ENCODE data around the gene NFKBIE.

The NFKBIE gene

DNA sequence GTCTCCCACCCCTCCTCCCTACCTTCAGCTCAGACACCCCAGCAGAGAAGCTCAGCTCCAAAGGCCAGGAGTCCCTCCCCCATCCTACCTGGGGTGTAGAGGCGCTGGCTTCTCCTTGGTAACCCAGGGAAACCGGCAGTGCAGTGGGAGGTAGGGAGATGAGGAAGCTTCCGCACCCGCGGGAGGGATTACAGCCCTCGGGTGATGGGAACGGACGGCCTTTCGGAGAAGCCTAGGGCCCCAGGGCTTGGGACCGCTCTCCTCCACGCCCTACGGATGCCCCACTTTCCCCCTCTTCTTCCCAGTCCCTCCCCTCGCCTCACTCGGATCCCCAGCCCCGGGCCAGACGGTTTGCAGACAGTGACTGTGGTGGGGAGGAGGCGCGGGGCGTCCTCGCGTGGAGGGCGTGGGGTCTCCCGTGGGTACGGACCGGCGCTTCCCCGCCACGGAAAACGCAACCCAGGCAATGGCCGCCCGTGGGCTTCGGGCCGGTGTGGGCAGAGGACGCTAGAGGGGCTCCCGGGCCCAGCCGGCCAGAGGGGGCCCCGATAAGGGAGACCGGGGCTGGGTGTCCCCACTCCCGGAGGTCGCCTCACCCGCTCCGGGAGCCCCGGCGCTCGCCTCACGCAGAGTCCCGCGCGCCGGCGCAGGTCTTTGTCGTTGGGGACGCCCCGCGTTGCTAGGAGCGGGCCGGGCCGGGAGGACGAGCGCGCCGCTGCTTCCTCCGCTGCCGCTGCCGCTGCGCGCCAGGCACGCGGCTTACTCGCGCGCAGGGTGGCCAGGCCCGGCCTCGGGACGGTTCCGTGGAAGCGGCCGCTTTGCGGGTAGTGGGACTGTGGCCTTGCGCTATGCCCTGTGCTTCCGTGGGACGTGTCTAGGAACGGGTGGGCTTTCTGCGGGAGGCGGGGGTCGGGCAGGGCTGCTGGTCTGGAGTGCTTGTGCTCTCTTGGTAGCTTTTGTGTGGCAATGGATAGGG lies 32.0 kb upstream of the NFKBIE start:
- DNase-seq, result peak; percentile 14

DNA sequence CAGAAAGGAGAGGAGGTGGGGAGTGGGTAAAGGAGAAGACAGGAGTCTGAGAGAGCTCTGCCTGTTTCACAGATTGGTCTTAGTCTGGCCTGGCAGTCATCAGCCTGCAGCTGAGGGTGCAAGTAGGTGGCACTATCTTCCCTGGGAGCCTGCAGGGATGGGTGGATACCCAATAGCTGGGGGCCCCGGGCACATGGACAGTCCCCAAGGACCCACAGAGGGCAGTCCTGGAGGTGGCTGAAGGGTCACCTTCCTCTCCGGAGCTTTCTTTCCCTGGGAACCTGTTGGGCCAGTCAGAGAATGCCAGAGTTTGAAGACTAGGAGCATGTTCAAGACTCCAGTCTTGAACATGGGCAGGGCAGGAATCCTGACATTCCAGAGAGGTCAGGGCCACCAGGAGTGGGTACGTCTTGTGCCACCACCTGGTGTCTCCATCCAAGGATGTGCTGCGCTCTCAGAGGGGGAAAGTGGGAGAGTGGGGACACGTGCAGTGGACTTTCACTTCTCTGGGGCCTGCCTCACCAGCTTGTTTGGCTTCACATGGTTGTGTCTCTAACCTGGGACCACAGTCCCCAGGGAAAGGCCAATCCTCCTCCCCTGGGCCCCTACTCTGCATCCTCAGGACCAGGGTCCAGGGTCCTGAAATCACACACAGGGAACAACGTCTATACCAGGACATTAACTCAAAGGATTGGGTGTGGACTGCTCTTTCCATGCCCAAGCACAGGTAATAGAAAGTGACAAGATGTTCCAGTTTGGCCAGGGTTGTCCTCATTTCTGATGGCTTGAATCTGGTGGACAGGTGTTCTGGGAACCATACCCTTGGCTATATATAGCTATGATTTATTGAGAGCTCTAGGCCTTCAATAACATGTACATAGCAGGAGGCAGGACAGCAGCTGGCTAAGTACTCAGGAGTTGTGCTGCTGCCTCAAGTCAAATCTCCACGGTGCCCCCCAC lies 29.8 kb upstream of the NFKBIE start:
- DNase-seq, result no peak

DNA sequence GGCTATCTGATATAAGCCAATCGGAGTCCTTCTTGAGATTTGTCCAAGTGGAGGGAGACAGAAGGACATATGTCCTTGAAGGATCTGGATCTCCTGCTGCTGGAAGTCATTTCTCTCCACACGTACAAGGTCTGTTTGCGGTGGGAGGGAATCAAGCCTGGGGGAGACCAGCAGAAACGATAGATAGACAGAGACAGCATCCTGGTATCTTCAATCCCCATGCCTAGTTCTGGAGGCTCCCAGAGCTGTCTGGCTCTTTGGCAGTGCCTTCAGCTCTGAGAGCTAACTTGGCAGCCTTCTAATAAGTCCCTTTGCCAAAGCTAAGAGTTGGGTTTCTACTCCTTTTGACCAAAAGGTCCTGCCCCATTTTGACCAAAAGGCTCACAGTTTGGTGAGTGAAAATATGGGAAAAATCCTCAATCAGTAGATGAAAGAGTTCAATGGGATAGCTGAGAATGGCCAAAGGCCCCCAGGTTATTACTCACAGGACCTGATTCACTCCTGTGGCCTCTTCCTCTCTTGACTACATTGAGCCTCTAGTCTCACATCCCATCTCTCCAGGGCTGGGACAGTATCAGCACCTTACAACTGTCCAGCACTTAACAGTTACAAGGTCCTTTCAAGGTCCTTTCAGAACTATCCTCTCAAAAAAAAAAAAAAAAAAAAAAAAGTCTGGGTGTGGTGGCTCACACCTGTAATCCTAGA lies 27.5 kb upstream of the NFKBIE start:
- DNase-seq, result no peak

DNA sequence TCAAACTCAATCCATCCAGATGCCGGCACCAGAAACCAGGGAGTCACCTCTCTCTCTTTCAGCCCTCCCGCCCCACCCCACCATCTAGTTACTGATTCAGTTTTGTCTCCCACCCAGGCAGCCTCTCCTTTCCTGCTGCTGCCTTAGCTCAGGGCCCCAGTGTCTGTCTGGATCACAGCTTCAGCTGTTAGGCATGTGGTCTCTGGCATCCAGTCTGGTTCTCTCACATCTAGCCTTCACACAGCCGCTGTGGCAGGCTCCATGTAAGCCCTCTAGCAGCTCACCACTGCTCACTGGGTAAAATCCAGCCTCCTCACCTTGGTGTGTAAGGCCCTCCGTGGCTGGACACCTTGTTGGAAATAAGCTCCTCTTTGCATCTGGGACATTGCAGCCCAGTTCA lies 26.5 kb upstream of the NFKBIE start:
- no peak for DNase-seq

DNA sequence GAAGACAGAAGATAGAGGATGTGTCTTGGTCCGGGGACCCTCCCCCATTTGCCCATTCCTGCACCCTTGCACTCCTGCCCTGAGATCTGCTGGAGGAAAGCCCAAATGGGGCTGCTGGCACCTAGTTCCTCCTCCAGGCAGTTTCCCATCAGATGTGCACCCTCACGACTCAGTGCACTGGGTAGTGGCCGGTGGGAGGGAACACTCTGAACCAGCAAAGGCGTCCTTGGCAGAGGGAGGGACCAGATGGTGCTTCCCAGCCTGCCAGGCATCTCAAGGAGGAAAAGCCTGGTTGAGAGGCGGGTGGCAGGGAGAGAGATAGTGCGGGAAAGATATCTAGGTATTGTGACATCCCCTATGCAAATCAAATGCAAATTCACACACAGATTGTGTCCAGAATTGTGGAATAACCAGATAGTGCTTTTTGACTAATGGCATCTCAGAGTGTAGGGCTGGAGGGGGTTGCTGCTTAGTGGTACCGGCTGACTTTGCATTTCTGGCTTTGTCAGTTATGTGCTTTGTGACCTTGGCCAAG lies 24.4 kb upstream of the NFKBIE start:
- DNase-seq, result no peak

DNA sequence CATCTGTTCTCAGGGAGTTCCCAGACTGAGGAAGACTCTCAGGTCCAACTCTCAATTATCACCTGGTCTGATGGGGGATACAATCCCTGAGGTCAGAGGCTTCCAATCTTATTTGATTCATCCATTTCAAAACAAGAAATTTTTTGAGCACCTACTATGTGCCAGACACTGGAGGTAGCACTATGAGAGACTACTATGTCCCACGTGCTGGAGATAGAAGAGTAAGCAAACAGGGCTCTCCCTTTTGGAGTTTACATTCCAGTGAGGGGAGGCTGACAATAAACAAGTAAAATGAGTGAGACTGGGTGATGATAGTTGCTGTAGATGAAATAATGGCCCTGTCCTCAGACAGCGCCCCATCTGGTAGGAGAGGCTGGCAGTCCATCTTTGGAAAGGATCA lies 21.4 kb upstream of the NFKBIE start:
- no peak for DNase-seq

DNA sequence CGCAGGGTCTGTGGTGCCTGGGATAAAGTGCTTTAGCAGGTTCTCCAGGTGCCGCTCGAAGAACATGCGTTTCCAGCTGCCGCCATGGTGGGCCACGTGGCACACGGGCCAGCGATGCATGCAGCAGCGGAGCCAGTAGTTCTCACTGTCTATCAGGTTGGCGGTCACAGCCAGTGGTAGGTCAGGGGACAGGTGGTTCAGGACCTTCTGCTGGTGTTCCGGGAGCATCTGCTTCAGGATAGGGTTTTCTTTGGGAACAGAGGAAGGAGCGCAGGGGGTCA lies 20.9 kb upstream of the NFKBIE start:
- no peak for DNase-seq

DNA sequence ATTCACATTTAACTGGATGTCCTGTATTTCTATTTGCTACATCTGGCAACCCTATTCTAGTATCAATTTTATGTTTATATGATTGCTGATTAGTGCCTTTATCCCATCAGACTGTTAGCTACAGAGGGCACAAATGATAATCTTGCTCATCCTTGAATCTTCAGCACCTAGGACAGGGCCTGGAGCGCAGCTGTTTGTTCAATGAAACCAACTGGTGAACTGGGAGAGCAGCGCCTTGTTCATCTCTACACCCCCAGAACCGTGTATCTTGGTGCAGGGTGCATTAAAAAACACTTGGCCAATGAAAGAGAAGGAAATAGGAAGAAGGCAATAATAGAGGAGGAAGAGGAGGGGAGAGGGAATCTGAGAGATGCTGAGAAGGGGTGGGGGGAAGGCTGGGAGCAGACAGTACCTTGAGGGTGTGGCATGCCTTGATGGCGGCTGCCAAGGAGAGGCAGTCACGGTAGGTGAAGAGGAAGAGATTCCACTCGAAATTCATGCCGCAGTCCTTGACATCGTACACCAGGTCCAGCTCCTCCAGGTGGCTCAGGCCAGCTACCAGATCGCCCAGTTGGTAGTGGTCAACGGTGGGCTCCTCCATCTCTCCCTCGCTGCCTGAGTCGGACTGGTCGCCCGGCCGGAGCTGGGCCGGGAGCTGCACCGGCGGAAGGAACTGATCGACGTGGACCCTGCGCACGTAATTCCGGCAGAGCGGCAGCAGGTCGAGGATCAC lies 20.4 kb upstream of the NFKBIE start:
- DNase-seq, result no peak

DNA sequence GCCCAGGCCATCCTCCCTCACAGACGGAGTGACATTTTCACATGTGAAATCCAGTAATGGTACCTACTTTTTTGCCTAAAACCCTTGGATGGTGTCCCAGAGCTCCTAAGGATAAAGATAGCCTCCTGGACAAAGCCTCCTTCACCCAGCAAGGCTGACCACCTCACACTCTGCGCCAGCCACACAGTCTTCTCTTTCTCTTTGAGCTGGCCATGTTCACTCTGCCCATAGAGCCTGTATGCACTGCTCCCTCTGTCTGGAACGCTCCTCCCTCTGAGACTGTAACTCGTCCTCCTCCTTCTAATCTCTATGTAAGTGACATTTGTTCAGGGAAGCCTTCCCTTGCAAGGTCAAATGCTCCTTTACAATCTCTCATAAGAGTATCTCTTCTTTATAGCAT lies 19.5 kb upstream of the NFKBIE start:
- no peak for DNase-seq

DNA sequence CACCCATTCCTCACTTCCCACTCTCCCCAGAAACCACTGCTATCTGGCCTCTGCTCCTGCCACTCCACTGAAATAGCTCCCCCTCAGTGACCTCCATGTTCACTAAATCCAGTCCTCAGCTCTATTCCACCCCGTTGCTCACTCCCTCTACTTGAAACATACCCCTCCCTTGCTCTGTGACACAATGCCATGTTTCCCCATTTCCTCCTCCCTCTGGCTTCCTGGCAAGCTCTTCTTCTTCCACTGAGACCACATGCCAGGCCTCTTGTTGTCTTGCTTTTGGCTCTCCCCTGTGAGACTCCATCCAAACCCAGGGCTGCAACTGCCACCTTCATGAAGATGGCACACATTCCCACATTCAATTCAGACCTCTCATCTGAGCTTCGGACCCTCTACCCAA lies 18.8 kb upstream of the NFKBIE start:
- DNase-seq, result no peak

DNA sequence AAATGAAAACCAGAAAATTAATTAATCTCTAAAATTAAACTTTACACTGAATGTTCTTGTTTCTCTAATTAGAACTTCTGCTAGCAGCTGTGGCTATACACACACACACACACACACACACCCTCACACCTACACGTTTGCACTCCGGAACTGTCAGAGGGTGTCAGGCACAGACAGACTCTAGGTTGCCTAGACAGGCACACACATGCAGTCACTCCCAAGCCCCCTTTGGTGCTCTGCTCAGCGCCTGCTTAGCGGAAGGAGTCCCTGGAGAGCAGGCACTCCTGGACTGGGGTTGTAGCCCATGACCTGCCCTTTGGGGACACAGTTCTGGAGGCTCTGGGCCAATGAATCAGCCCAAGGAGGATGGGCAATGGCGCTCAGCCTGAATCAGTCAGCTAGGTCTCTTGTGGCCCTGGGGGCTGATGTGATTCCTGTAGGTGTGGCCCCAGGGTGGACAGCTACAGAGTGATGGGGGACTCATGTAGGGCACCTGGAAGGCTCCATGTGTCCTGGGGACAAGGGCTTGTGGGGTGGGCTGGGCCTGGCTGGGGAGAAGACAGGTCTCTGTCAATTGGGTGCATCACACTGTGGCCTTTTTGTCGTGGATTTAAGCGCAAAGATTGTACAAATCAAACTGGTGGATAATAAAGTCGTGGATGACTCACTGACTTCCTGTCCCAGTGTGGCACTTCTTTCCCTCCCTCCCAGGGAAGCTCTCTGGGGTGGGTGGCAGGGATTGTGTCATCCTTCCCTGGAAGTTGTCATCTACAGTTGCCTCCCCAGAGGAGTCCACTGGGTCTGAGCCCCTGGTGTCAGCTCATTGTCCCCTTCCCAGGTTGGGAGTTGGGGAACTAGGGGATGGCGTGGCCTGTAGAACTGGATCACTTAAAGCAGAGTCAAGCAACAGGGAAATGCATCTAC lies 13.7 kb upstream of the NFKBIE start:
- DNase-seq, result no peak

DNA sequence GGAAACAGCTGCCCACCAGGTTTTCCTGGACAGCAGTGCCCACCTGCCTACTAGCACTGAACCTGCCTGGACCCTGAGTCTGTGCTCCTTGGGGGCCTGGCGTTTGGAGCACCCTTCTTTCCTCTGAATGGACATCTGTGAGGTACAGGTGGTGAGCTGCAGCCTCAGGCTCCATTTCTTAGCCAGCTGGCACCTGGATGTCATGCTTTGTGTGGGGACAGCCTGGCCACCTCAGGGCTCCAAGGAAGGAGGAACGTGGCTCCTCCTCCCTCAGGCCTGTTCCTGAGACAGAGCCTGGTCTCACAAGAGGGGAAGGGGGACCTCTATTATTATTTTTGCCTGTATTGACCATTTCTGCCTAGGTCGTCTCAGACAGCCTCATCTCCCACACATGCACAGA lies 13.0 kb upstream of the NFKBIE start:
- DNase-seq, result no peak

DNA sequence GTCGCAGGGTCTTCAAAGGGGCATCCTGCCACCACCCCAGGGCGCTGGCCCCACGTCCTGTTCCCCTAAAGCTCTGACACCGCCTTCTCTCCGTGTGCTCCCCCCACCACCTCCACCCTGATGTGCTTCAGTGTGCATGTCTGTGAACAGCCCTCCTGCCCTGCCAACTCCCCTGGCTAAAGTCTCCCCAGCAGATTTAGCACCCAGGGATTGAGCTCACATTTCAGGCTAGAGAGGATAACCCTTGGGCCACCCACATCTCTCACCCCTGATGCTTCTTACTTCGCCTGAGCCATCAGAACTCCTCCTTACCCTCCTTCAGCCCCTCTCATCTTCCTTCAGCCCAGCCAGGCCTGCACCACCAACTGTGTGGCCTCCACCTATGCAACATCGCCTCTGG lies 12.4 kb upstream of the NFKBIE start:
- DNase-seq, result no peak

DNA sequence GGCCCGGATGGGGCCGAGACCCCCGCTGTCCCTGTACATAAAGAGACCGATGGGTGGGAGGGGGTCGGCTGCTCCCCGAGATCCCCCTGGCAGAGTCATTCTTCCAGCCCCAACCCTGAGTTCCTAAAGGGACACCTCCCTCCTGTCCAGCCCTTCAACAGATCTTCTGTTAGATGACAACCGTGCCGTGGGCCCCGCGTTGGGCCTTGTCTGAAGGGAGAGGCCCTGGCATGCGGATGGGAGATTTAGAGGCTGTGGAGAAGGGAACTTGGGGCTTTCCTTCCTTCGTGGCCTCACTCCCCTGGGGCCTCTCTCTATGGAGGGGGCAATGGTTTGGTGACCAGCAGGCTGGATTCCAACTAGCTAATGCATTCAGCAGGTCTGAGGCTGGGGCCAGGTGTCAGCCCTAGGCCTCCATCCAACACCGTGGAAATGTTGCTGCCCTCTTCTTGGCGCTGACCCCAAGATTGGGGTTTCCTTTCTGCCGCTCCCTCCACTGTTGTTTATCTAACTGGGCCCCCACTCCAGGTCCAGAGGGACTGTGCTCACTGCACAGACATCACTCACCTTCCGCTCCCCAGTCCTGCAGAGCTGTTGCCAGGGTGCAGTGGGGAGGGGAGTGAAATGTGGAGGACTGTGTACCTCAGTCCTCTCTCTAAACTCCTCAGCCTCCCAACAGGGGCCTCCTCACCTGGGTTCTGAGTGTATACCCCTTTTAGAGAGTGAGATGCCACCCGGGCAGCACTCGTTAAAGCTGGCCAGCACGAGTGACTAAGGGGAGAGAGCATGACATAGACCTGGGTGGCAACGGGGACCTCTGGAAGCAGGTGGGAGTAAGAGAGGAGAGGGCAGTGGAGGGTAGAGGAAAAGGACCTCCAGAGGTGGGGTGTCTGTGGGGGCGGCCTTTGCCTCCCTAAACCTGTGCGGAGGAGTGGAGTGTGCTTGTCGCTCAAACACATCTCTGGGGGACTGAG lies 11.6 kb upstream of the NFKBIE start:
- DNase-seq, result no peak

DNA sequence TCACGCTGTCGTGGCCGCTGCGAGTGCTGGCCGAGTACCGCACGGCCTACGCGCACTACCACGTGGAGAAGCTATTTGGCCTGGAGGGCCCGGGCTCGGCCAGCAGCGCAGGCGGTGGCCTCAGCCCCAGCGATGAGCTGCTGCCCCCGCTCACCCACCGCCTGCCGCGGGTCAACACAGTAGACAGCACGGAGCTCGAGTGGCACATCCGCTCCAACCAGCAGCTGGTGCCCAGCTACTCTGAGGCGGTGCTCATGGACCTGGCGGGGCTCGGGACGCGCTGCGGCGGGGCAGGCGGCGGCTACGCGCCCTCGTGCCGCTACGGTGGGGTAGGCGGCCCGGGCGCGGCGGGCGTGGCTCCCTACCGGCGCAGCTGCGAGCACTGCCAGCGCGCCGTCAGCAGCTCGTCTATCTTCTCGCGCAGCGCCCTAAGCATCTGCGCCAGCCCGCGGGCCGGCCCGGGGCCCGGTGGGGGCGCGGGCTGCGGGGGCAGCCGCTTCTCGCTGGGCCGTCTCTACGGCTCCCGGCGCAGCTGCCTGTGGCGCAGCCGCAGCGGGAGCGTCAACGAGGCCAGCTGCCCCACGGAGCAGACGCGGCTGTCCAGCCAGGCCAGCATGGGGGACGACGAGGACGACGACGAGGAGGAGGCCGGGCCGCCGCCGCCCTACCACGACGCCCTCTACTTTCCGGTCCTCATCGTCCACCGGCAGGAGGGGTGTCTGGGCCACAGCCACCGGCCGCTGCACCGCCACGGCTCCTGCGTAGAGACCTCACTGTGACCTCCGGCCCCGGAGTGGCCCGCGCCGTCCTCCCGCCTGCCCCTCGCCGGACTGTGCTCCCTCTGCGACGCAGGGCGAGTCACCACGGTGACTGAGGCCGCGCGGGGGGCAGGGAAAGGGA lies 10.6 kb upstream of the NFKBIE start:
- no peak for DNase-seq

DNA sequence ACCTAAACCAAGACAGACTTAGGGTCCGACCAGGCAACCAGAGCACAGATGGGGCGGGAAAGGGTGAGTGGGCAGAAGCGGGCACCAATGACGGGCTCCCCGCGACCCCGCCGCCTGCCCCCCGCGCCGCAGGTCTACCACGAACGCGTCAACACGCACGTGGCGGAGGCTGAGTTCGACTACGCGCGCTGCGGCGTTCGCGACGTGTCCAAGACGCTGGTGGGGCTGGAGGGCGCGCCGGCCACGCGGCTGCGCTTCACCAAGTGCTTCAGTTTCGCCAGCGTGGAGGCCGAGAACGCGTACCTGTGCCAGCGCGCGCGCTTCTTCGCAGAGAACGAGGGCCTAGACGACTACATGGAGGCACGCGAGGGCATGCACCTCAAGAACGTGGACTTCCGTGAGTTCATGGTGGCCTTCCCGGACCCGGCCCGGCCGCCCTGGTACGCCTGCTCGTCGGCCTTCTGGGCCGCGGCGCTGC lies 10.0 kb upstream of the NFKBIE start:
- DNase-seq, result no peak

DNA sequence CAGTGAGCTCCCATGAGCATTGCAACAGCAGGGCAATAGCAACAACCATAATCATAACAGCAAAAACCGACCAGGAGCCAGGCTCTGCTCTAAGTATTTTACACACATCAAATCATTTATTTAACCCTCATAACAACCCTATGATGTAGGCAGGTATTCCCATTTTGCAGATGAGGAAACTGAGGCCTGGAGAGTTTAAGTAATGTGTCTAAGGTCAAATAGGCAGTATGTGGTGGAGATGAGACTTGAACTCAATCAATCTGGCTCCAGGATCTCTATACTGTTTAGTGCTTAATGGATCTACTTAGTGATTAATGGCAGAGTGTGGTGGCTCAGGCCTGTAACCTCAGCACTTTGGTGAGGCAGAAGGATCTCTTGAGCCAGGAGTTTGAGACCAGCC lies 8.3 kb upstream of the NFKBIE start:
- DNase-seq, result no peak

DNA sequence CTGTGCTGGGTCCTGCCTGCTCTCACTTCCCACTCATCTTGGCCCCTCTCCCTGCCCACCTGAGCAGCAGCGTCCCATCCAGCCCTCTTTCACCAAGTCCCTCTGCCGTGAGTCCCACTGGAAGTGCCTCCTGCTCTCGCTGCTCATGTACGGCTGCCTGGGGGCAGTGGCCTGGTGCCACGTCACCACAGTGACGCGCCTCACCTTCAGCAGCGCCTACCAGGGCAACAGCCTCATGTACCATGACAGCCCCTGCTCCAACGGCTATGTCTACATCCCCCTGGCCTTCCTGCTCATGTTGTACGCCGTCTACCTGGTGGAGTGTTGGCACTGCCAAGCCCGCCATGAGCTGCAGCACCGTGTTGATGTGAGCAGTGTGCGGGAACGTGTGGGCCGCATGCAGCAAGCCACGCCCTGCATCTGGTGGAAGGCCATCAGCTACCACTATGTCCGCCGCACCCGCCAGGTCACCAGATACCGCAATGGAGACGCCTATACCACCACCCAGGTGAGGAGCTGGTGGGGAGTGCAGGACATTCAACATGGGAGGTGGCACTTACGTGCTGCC lies 7.7 kb upstream of the NFKBIE start:
- DNase-seq, result no peak

All from effector CD8-positive, alpha-beta T cell (primary cell).